T47D (cell line): ENCODE results near the gene CEP97.
A peak's percentile ranks its signal among the peaks of the same experiment; 100 is the strongest.
"Not testable (repeated sequence)": the region's sequence is repeated elsewhere in the genome, so short reads cannot be mapped to it uniquely, and the experiment has no call there.

Experiments
- DNase-seq, 2 experiments: peaks; one replicate each; pipeline versions ENCODE4 v3.0.0 to v3.0.0-alpha.2; 2011 to 2012; ENCODE audit warnings: low read depth in 1 of 2, low spot score in 1 of 2
- JUND ChIP-seq: IDR thresholded peaks from 2 replicates; pipeline ENCODE4 v1.6.1; 2012; ENCODE audit warnings: low read depth
- in situ Hi-C: cut with HindIII; loops from 2 replicates; pipeline ENCODE4 v1.10.0; 2016; ENCODE audit warnings: low sequenced_read_pairs, low pct_unique_long_range_greater_than_20kb

CEP97 gene

GRCh38 chr3:101724329-101725193 lies at the start of gene CEP97:
CEP97 (plus strand) TSS chr3:101724614; CDS start chr3:101724677, 63 bp downstream.
- no peak for TF ChIP-seq JUND
- peak; percentile 54 to 92 for DNase-seq
- in situ Hi-C loops, result no loop called here

- in situ Hi-C loops, result no loop called here
- DNase-seq, result no peak
- no peak for TF ChIP-seq JUND
Observed at GRCh38 chr3:101675709-101676215, 48.7 kb upstream of the CEP97 start.

GRCh38 chr3:101676216-101676764 lies 48.1 kb upstream of the CEP97 start:
- in situ Hi-C loops, result no loop called here
- no peak for TF ChIP-seq JUND
- peak; percentile 73 to 93 for DNase-seq

GRCh38 chr3:101676765-101677435 lies 47.5 kb upstream of the CEP97 start, which contains the start of gene ZBTB11:
ZBTB11 (minus strand) TSS chr3:101677132; CDS start chr3:101676914, 218 bp downstream.
- in situ Hi-C loops, result no loop called here
- no peak for TF ChIP-seq JUND
- peak; percentile 96 to 100 for DNase-seq

- no peak for DNase-seq
- TF ChIP-seq JUND, result no peak
- in situ Hi-C loops, result no loop called here
Observed at GRCh38 chr3:101677436-101678286, 46.8 kb upstream of the CEP97 start.

GRCh38 chr3:101678837-101679236 lies 45.6 kb upstream of the CEP97 start:
- in situ Hi-C loops, DNase-seq: not testable (repeated sequence)

- in situ Hi-C loops, result no loop called here
Observed at GRCh38 chr3:101680466-101680865, 43.9 kb upstream of the CEP97 start.

GRCh38 chr3:101685050-101685400 lies 39.4 kb upstream of the CEP97 start:
- in situ Hi-C loops, result no loop called here
- TF ChIP-seq JUND, result no peak
- no peak for DNase-seq

More at GRCh38 chr3:101680466-101680865, 43.9 kb upstream of the CEP97 start:
- DNase-seq, result no peak
- TF ChIP-seq JUND, result no peak

- in situ Hi-C loops, result no loop called here
- DNase-seq, result no peak
- TF ChIP-seq JUND, result no peak
Observed at GRCh38 chr3:101685870-101686307, 38.5 kb upstream of the CEP97 start.

- TF ChIP-seq JUND, result no peak
- in situ Hi-C loops, result no loop called here
- peak in 1 of 2 experiments; percentile 46 for DNase-seq
Observed at GRCh38 chr3:101687142-101687931, 37.1 kb upstream of the CEP97 start.

GRCh38 chr3:101689286-101689685 lies 35.1 kb upstream of the CEP97 start:
- in situ Hi-C loops, result no loop called here
- no peak for DNase-seq
- no peak for TF ChIP-seq JUND
